H1 (cell line): ENCODE measurements around the gene PAX7. TPM values are rescaled to one million over a fixed set of nuclear protein-coding genes. Genes with fewer than 3 reads are reported as not detected.
A peak's percentile ranks its signal among the peaks of the same experiment; 100 is the strongest.

Source experiments
- CTCF ChIA-PET: fragments of 300-600 bp; sonication (Branson Sonifier 250); formaldehyde crosslinking; loops from one replicate; lab custom pipeline; 2021; ENCODE audit not compliant: partially characterized antibody; lab: Charles Lee
- POLR2A ChIA-PET: fragments of 300-600 bp; sonication (Branson Sonifier 250); formaldehyde crosslinking; loops from one replicate; lab custom pipeline; 2021; ENCODE audit warnings: inconsistent platforms; ENCODE audit not compliant: partially characterized antibody; lab: Charles Lee
- DNase-seq, 2 experiments: peaks; one replicate each; pipeline versions ENCODE4 v3.0.0 to v3.0.0-alpha.2; 2010 to 2022; ENCODE audit warnings: low spot score in 2 of 2, low read depth in 1 of 2, mixed read lengths in 1 of 2
- FAIRE-seq: peaks from 2 replicates; lab custom pipeline; 2011; peaks lifted over from hg19 to GRCh38; lab: Jason Lieb, UNC
- H2AFZ ChIP-seq: 2 replicates; pipeline ENCODE4 v1.8.1; 2012; ENCODE audit warnings: low read length, inconsistent platforms
- H2AK5ac ChIP-seq: 2 replicates; pipeline ENCODE4 v1.6.1; 2013; ENCODE audit warnings: low read depth, low read length
- H2BK120ac ChIP-seq: replicated peaks from 2 replicates; pipeline ENCODE3; 2013; ENCODE audit warnings: low read depth, low read length, inconsistent platforms
- H2BK12ac ChIP-seq: 2 replicates; pipeline ENCODE4 v1.6.1; 2013; ENCODE audit warnings: low read depth, low read length
- H2BK15ac ChIP-seq: 2 replicates; pipeline ENCODE4 v1.6.1; 2013; ENCODE audit warnings: low read length
- H2BK20ac ChIP-seq: 2 replicates; pipeline ENCODE4 v1.6.1; 2013; ENCODE audit warnings: low read length
- H2BK5ac ChIP-seq: 2 replicates; pipeline ENCODE4 v1.6.1; 2013; ENCODE audit warnings: low read depth, low read length
- H3K14ac ChIP-seq: 2 replicates; pipeline ENCODE4 v1.6.1; 2013; ENCODE audit warnings: inconsistent platforms; ENCODE audit not compliant: insufficient read length
- H3K18ac ChIP-seq: 2 replicates; pipeline ENCODE4 v1.6.1; 2013; ENCODE audit warnings: low read length; ENCODE audit errors: extremely low read depth
- H3K23ac ChIP-seq: 2 replicates; pipeline ENCODE4 v1.6.1; 2013; ENCODE audit warnings: inconsistent platforms; ENCODE audit not compliant: insufficient read length
- H3K23me2 ChIP-seq: 2 replicates; pipeline ENCODE4 v1.6.1; 2013; ENCODE audit warnings: low read depth, low read length
- H3K27ac ChIP-seq: 2 replicates; pipeline ENCODE4 v1.6.1; 2011; ENCODE audit warnings: low read depth, low read length, inconsistent platforms
- H3K27me3 ChIP-seq, 4 experiments: replicated peaks in 1 of 4; 1 replicate in 1 of 4; 2 replicates in 3 of 4; pipeline versions ENCODE4 v1.6.1 to v1.8.1; 2011 to 2013; ENCODE audit warnings: low read length in 3 of 4, mild to moderate bottlenecking in 3 of 4, inconsistent platforms in 2 of 4, mixed read lengths in 2 of 4, moderate library complexity in 1 of 4; ENCODE audit not compliant: control insufficient read depth in 3 of 4, insufficient read depth in 3 of 4; ENCODE audit errors: extremely low read depth in 1 of 4
- H3K36me3 ChIP-seq, 4 experiments: 2 replicates each; pipeline versions ENCODE4 v1.6.1 to v1.8.1; 2011 to 2013; ENCODE audit warnings: mild to moderate bottlenecking in 4 of 4, low read length in 3 of 4, moderate library complexity in 2 of 4, control low read depth in 1 of 4, inconsistent platforms in 1 of 4; ENCODE audit not compliant: insufficient read depth in 4 of 4, control insufficient read depth in 2 of 4
- H3K4ac ChIP-seq: replicated peaks from 2 replicates; pipeline ENCODE3; 2013; ENCODE audit warnings: low read length, low read depth, mixed read lengths, inconsistent platforms; ENCODE audit not compliant: insufficient read length
- H3K4me1 ChIP-seq, 4 experiments: replicated peaks in 1 of 4; 1 replicate in 1 of 4; 2 replicates in 3 of 4; pipeline versions ENCODE4 v1.6.1 to v1.8.1; 2011 to 2013; ENCODE audit warnings: low read length in 3 of 4, inconsistent platforms in 2 of 4, mixed read lengths in 1 of 4; ENCODE audit not compliant: insufficient read depth in 4 of 4, control insufficient read depth in 3 of 4
- H3K4me2 ChIP-seq, 2 experiments: 2 replicates each; pipeline versions ENCODE4 v1.6.1 to v1.8.1; 2011 to 2013; ENCODE audit warnings: low read depth in 2 of 2, low read length in 2 of 2, control low read depth in 1 of 2, inconsistent platforms in 1 of 2, mild to moderate bottlenecking in 1 of 2; ENCODE audit not compliant: insufficient read depth in 1 of 2
- H3K4me3 ChIP-seq, 4 experiments: fragments of 200-600, 300-600 bp in 1 of 4; sonication (generic), shearing (Covaris generic), sonication (Bioruptor Twin) in 1 of 4; 2 replicates each; pipeline versions ENCODE4 v1.5.1 to v1.8.1; 2011 to 2016; ENCODE audit warnings: low read length in 4 of 4, low read depth in 3 of 4, control low read depth in 2 of 4, inconsistent platforms in 2 of 4, mild to moderate bottlenecking in 2 of 4, mixed read lengths in 1 of 4, moderate library complexity in 1 of 4; ENCODE audit not compliant: insufficient read depth in 2 of 4; ENCODE audit errors: extremely low read depth in 1 of 4
- H3K56ac ChIP-seq: replicated peaks from 2 replicates; pipeline ENCODE3; 2013; ENCODE audit warnings: low read depth, mild to moderate bottlenecking, mixed read lengths, low read length, inconsistent platforms; ENCODE audit not compliant: insufficient read length
- H3K79me1 ChIP-seq: 2 replicates; pipeline ENCODE4 v1.6.1; 2013; ENCODE audit warnings: low read depth, low read length, control low read depth
- H3K79me2 ChIP-seq, 2 experiments: 2 replicates each; pipeline versions ENCODE4 v1.6.1 to v1.8.1; 2012 to 2013; ENCODE audit warnings: low read length in 2 of 2, mild to moderate bottlenecking in 2 of 2, inconsistent platforms in 1 of 2; ENCODE audit not compliant: insufficient read depth in 2 of 2, control insufficient read depth in 1 of 2
- H3K9ac ChIP-seq, 4 experiments: replicated peaks in 1 of 4; 1 replicate in 1 of 4; 2 replicates in 3 of 4; pipeline versions ENCODE4 v1.6.1 to v1.8.1; 2011 to 2013; ENCODE audit warnings: low read depth in 3 of 4, low read length in 3 of 4, control low read depth in 2 of 4, mild to moderate bottlenecking in 2 of 4, moderate library complexity in 2 of 4, inconsistent platforms in 1 of 4; ENCODE audit errors: extremely low read depth in 1 of 4
- H3K9me3 ChIP-seq, 2 experiments: 2 replicates each; pipeline versions ENCODE4 v1.6.1 to v1.8.1; 2012 to 2013; ENCODE audit warnings: mild to moderate bottlenecking in 2 of 2, moderate library complexity in 2 of 2, control low read depth in 1 of 2, inconsistent platforms in 1 of 2, low read depth in 1 of 2, low read length in 1 of 2, mixed read lengths in 1 of 2; ENCODE audit not compliant: insufficient read depth in 2 of 2
- H4K20me1 ChIP-seq, 2 experiments: replicated peaks in 1 of 2; 2 replicates each; pipeline versions ENCODE3 to v1.8.1; 2011 to 2013; ENCODE audit warnings: inconsistent platforms in 2 of 2, low read length in 2 of 2, mild to moderate bottlenecking in 1 of 2; ENCODE audit not compliant: insufficient read depth in 2 of 2, control insufficient read depth in 1 of 2
- H4K5ac ChIP-seq: 2 replicates; pipeline ENCODE4 v1.6.1; 2013; ENCODE audit warnings: low read length, low read depth, mixed read lengths, inconsistent platforms; ENCODE audit not compliant: insufficient read length
- H4K8ac ChIP-seq: 2 replicates; pipeline ENCODE4 v1.8.0; 2013; ENCODE audit warnings: mild to moderate bottlenecking, moderate library complexity, low read length, inconsistent platforms; ENCODE audit not compliant: insufficient read depth; ENCODE audit errors: extremely low read depth
- H4K91ac ChIP-seq: replicated peaks from 2 replicates; pipeline ENCODE3; 2013; ENCODE audit warnings: low read length, mixed read lengths, inconsistent platforms; ENCODE audit not compliant: insufficient read length
- BRCA1 ChIP-seq: IDR thresholded peaks from 2 replicates; pipeline ENCODE4 v1.6.1; 2012; ENCODE audit warnings: low read depth, low read length, improper control_type of control experiment
- CEBPB ChIP-seq: IDR thresholded peaks from 2 replicates; pipeline ENCODE4 v1.6.1; 2012; ENCODE audit warnings: low read depth, low read length
- CREB1 ChIP-seq: IDR thresholded peaks from 2 replicates; pipeline ENCODE4 v1.6.1; 2012; ENCODE audit warnings: inconsistent platforms
- CTCF ChIP-seq, 3 experiments: IDR thresholded peaks; 1 replicate in 2 of 3; 2 replicates in 1 of 3; pipeline versions ENCODE4 v1.5.1 to v1.6.1; 2011; ENCODE audit warnings: low read length in 3 of 3, mild to moderate bottlenecking in 3 of 3, inconsistent platforms in 2 of 3, low read depth in 1 of 3, moderate library complexity in 1 of 3; ENCODE audit not compliant: insufficient read depth in 1 of 3; ENCODE audit errors: control extremely low read depth in 1 of 3
- HDAC2 ChIP-seq, 2 experiments: fragments of 300-600 bp in 1 of 2; sonication (generic) in 1 of 2; IDR thresholded peaks; 2 replicates each; pipeline ENCODE4 v1.6.1; 2011 to 2012; ENCODE audit warnings: low read depth in 2 of 2, low read length in 2 of 2, mild to moderate bottlenecking in 2 of 2, moderate library complexity in 2 of 2, borderline replicate concordance in 1 of 2, inconsistent platforms in 1 of 2
- HDAC6 ChIP-seq: IDR thresholded peaks from one replicate; pipeline ENCODE4 v1.7.1; 2012; ENCODE audit warnings: low read depth, mild to moderate bottlenecking, inconsistent platforms, low read length, moderate library complexity
- JUND ChIP-seq: IDR thresholded peaks from 2 replicates; pipeline ENCODE4 v1.6.1; 2011; ENCODE audit warnings: mild to moderate bottlenecking, improper control_type of control experiment, low read length
- KDM1A ChIP-seq: fragments of 200-600, 300-600 bp; sonication (generic); IDR thresholded peaks from 2 replicates; pipeline ENCODE4 v1.7.1; 2016; ENCODE audit warnings: mild to moderate bottlenecking, low read length, borderline replicate concordance
- RBBP5 ChIP-seq: IDR thresholded peaks from 2 replicates; pipeline ENCODE4 v1.7.1; 2012; ENCODE audit warnings: low read depth, mild to moderate bottlenecking, inconsistent platforms, low read length, moderate library complexity, borderline replicate concordance
- SUZ12 ChIP-seq: fragments of 200-600 bp; sonication (generic); IDR thresholded peaks from 2 replicates; pipeline ENCODE4 v1.6.1; 2012; ENCODE audit warnings: mild to moderate bottlenecking, inconsistent platforms, low read length, moderate library complexity, mixed read lengths
- YY1 ChIP-seq: IDR thresholded peaks from 2 replicates; pipeline ENCODE4 v1.6.1; 2011; ENCODE audit warnings: low read depth, mild to moderate bottlenecking, low read length
- ZNF274 ChIP-seq: IDR thresholded peaks from 2 replicates; pipeline ENCODE4 v1.7.0; 2012; ENCODE audit warnings: low read length, borderline replicate concordance; ENCODE audit errors: extremely low read depth
- WGBS, 2 experiments: shearing (Covaris generic) in 1 of 2; methylation state at CpG; one replicate each; pipeline versions ENCODE4 v1.1.6 to v1.1.7; 2013 to 2015; ENCODE audit warnings: low lambda C conversion rate in 2 of 2, mixed read lengths in 2 of 2, inconsistent platforms in 1 of 2, low coverage in 1 of 2, missing lambda C conversion rate in 1 of 2; ENCODE audit not compliant: insufficient replicate concordance in 2 of 2, insufficient coverage in 1 of 2, insufficient read length in 1 of 2; ENCODE audit errors: extremely low coverage in 1 of 2, missing lambda C conversion rate in 1 of 2; 5-methylcytosine and 5-hydroxymethylcytosine counted together
- polyA plus RNA-seq, 7 experiments: library from polyadenylated mRNA; depleted of rRNA in 3 of 7; stranded (reverse) in 5 of 7; unstranded in 2 of 7; fragments of >200 nt in 5 of 7; fragments of 200-250 nt in 2 of 7; gene quantifications; 1 replicate in 5 of 7; 2 replicates in 1 of 7; 4 replicates in 1 of 7; pipeline versions ENCODE4 v1.2.1 to v1.2.3, GENCODE V29; 2011 to 2013; ENCODE audit warnings: missing spikeins in 2 of 7, mixed read lengths in 2 of 7
- total RNA-seq: library from RNA; stranded (reverse); fragmentation: NEBNext Ultra II Directional; extraction: Animal tissue kit (Norgen Biotek cat#: 25700); gene quantifications from 2 replicates; pipeline ENCODE4 v1.2.1, GENCODE V29; 2021

PAX7 gene
- total and polyA plus RNA-seq, 2 of the 8 experiments (the other 6 are each of a cell fraction or from before 2014, with no cell fraction given) = not detected

DNA sequence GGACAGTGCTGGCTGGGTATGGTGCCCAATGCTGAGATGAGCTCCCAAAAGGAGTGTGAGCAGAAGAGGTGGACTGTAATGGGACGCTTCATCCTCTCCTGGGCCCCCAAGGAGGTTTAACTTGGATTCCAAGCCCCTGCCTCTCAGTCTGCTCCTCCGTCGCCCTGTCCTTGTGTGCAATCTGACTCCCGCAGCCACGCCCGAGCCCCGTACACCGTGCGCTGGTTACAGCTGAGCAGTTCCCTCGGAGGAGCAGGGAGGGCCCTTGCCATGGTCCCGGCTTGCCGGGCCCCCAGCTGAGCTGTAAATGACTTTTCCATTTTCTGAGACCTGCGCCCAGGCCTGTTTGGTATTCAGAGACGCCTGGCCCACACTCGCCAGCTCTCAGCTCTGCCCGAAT, 53.7 kb downstream of the PAX7 start:
- CTCF ChIA-PET = interaction anchor here (0.7 to 12.3 kb wide), 13 partner anchors 10 to 229 kb away, joined by 3 to 123 read pairs (median 4); no protein-coding TSS in a partner anchor
- H3K4me3 ChIP-seq = no peak overlapping the region
- POLR2A ChIA-PET = interaction anchor here (1.2 kb wide), 1 partner anchor 16 kb away, joined by 3 read pairs; no protein-coding TSS in a partner anchor
- peaks cover 0 to 16% (median 9%) of the 10 kb centered on the region in 4 experiments; a peak in 5 of 7 replicates for H3K27me3 ChIP-seq
- H3K4me1 ChIP-seq = peaks cover 0 to 3% (median 1%) of the 10 kb centered on the region in 4 experiments; a peak in 4 of 7 replicates
- H4K91ac ChIP-seq = no peak overlapping the region
- 0 out of 2 replicates have a peak overlapping the region, but pooled peaks have one; percentile 31 for H4K8ac ChIP-seq
- no peak overlapping the region for H3K9ac ChIP-seq
- H3K18ac ChIP-seq = no peak overlapping the region
- no peak overlapping the region for H3K23ac ChIP-seq
- no peak overlapping the region for H2BK20ac ChIP-seq
- H4K20me1 ChIP-seq = no peaks in the 10 kb centered on the region
- no peaks in the 10 kb centered on the region for H3K36me3 ChIP-seq
- 0 out of 4 replicates have a peak, but pooled peaks cover 0 to 2% of the 10 kb centered on the region in 2 experiments for H3K9me3 ChIP-seq
- no peak overlapping the region for H2BK15ac ChIP-seq
- no peaks in the 10 kb centered on the region for H3K79me1 ChIP-seq
- H2BK5ac ChIP-seq = no peak overlapping the region
- H2AK5ac ChIP-seq = no peak overlapping the region
- no peak overlapping the region for H2BK120ac ChIP-seq
- no peak overlapping the region for H3K56ac ChIP-seq
- no peaks in the 10 kb centered on the region for H3K23me2 ChIP-seq
- H3K27ac ChIP-seq = no peak overlapping the region
- no peak for DNase-seq
- no peaks in the 10 kb centered on the region for H3K79me2 ChIP-seq
- H2BK12ac ChIP-seq = no peak overlapping the region
- no peak overlapping the region for H3K4ac ChIP-seq
- H3K4me2 ChIP-seq = no peak overlapping the region
- H4K5ac ChIP-seq = no peak overlapping the region
- FAIRE-seq = no peak
- no peak overlapping the region for H2AFZ ChIP-seq
- WGBS, 2 experiments = 82% methylated on average over 16 of the region's 16 CpGs; no CpG with 5 or more reads in 1 of the 2 experiments
- H3K14ac ChIP-seq = no peak overlapping the region
- no peak for TF ChIP-seq ZNF274
- TF ChIP-seq KDM1A = no peak
- TF ChIP-seq CREB1 = no peak
- no peak for TF ChIP-seq HDAC6
- TF ChIP-seq RBBP5 = no peak
- TF ChIP-seq BRCA1 = no peak
- no peak for TF ChIP-seq HDAC2 (IDR thresholded peaks at IDR 0.05; ENCODE audit: borderline replicate concordance in 1 of 2, low read depth in 2 of 2, low read length in 2 of 2)
- no peak for TF ChIP-seq CTCF (IDR thresholded peaks at IDR 0.05; ENCODE audit: control extremely low read depth in 1 of 3, insufficient read depth in 1 of 3, low read depth in 1 of 3, low read length in 3 of 3)
- TF ChIP-seq JUND = no peak
- no peak for TF ChIP-seq SUZ12
- TF ChIP-seq YY1 = no peak
- no peak for TF ChIP-seq CEBPB
